ENCODE measurements around the gene HSD17B10.

DNA sequence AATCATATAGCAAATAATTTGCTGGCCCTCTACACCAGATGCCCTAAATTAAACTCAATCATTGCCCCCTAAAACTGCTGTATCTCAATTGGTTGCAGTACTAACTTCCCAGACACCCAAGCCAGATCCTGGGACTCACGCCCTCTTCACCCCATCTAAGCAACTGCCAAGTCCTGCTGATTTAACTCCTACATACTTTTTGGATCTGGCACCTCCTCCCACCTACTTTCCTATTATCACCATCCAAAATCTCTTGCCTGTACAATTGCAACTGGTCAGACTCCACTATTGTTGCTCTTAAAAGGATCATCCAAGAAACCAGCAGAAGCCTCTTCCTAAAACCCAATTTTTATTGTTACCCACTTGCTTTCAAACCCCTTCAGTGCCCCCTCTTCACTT, 4.7 kb upstream of the HSD17B10 start:
- TF ChIP-seq, protein P1, sequence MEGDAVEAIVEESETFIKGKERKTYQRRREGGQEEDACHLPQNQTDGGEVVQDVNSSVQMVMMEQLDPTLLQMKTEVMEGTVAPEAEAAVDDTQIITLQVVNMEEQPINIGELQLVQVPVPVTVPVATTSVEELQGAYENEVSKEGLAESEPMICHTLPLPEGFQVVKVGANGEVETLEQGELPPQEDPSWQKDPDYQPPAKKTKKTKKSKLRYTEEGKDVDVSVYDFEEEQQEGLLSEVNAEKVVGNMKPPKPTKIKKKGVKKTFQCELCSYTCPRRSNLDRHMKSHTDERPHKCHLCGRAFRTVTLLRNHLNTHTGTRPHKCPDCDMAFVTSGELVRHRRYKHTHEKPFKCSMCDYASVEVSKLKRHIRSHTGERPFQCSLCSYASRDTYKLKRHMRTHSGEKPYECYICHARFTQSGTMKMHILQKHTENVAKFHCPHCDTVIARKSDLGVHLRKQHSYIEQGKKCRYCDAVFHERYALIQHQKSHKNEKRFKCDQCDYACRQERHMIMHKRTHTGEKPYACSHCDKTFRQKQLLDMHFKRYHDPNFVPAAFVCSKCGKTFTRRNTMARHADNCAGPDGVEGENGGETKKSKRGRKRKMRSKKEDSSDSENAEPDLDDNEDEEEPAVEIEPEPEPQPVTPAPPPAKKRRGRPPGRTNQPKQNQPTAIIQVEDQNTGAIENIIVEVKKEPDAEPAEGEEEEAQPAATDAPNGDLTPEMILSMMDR (IDR thresholded peaks at IDR 0.05; ENCODE audit: low read depth, low read length, missing input control), result no peak
- no peak for TF ChIP-seq EGR1 (IDR thresholded peaks at IDR 0.05; ENCODE audit: low read depth in 2 of 2)
- no peak for TF ChIP-seq SP1 (IDR thresholded peaks at IDR 0.05)
